ENCODE results near the gene LARP1. TPM values are rescaled to one million over a fixed set of nuclear protein-coding genes. Genes with fewer than 3 reads are reported as not detected.
A peak's percentile ranks its signal among the peaks of the same experiment; 100 is the strongest.
"Not testable (repeated sequence)": the region's sequence is repeated elsewhere in the genome, so short reads cannot be mapped to it uniquely, and the experiment has no call there.

The LARP1 gene
- total and polyA plus RNA-seq, 9 donors: 38.1 to 249 (median 146) TPM

- H3K27me3 ChIP-seq: no peaks in the 10 kb centered on the region
- no peaks in the 10 kb centered on the region for H3K9me3 ChIP-seq
- H3K27ac ChIP-seq: no peak overlapping the region
- no peak for TF ChIP-seq POLR2A (IDR thresholded peaks at IDR 0.05)
- no peak for TF ChIP-seq EP300 (IDR thresholded peaks at IDR 0.05)
- TF ChIP-seq CTCF (IDR thresholded peaks at IDR 0.05): no peak
- peak overlapping the region; percentile 14 for H3K4me3 ChIP-seq
- H3K36me3 ChIP-seq: no peaks in the 10 kb centered on the region
- DNase-seq: no peak
- WGBS, 3 donors: 3 to 7% (median 5%) methylated on average over 5 of the region's 5 CpGs
- intact Hi-C loops (cut with DNase I): loop anchor here (5.0 to 10.0 kb wide), 6 partner anchors 34 to 311 kb away; partner anchors contain the start of genes CNOT8 (in 4 of the 4), FAXDC2 (in 2 of the 4) and SAP30L (in 1 of the 4)
- peaks cover 19% of the 10 kb centered on the region for H3K4me1 ChIP-seq (ENCODE audit: insufficient read depth)
Observed at GRCh38 chr5:154758493-154758892, 3.3 kb downstream of the LARP1 start.

- Histone ChIP-seq H3K36me3 (no peaks in the 10 kb centered on the region), H3K4me3 (no peak overlapping the region), H3K4me1 (ENCODE audit: insufficient read depth) (peaks cover 18% of the 10 kb centered on the region), H3K9me3 (no peaks in the 10 kb centered on the region), H3K27me3 (no peaks in the 10 kb centered on the region), H3K27ac (no peak overlapping the region)
- 24 to 25% (median 24%) methylated on average over 3 of the region's 3 CpGs for WGBS, 3 donors
- TF ChIP-seq CTCF (IDR thresholded peaks at IDR 0.05): no peak
- TF ChIP-seq POLR2A (IDR thresholded peaks at IDR 0.05): no peak
- no peak for TF ChIP-seq EP300 (IDR thresholded peaks at IDR 0.05)
- intact Hi-C loops (cut with DNase I): loop anchor here (5.0 to 10.0 kb wide), 6 partner anchors 33 to 312 kb away; partner anchors contain the start of genes CNOT8 (in 4 of the 4), FAXDC2 (in 2 of the 4) and SAP30L (in 1 of the 4)
- DNase-seq: no peak
Observed at GRCh38 chr5:154758977-154759376, 3.8 kb downstream of the LARP1 start.

GRCh38 chr5:154759868-154760267 lies 4.7 kb downstream of the LARP1 start:
- H3K9me3 ChIP-seq, H3K4me3 ChIP-seq, H3K36me3 ChIP-seq, DNase-seq, H3K27ac ChIP-seq, H3K27me3 ChIP-seq: not testable (repeated sequence)
- intact Hi-C loops (cut with DNase I): loop anchor here (5.0 to 10.0 kb wide), 6 partner anchors 32 to 313 kb away; partner anchors contain the start of genes CNOT8 (in 4 of the 4), FAXDC2 (in 2 of the 4) and SAP30L (in 1 of the 4)
- peaks cover 19% of the 10 kb centered on the region for H3K4me1 ChIP-seq (ENCODE audit: insufficient read depth)
- 88 to 93% (median 88%) methylated on average over 12 of the region's 12 CpGs for WGBS, 3 donors

- intact Hi-C loops (cut with DNase I): no loop called here
- Histone ChIP-seq H3K4me3 (no peak overlapping the region), H3K36me3 (no peaks in the 10 kb centered on the region), H3K4me1 (ENCODE audit: insufficient read depth) (peaks cover 23% of the 10 kb centered on the region), H3K27ac (no peak overlapping the region), H3K9me3 (no peaks in the 10 kb centered on the region), H3K27me3 (no peaks in the 10 kb centered on the region)
- DNase-seq: no peak
- 47 to 56% (median 48%) methylated on average over 5 of the region's 5 CpGs for WGBS, 3 donors
- TF ChIP-seq POLR2A (IDR thresholded peaks at IDR 0.05): no peak
- TF ChIP-seq EP300 (IDR thresholded peaks at IDR 0.05): no peak
- TF ChIP-seq CTCF (IDR thresholded peaks at IDR 0.05): no peak
Observed at GRCh38 chr5:154761046-154761736, 6.0 kb downstream of the LARP1 start.

- TF ChIP-seq CTCF (IDR thresholded peaks at IDR 0.05) (no peak), POLR2A (IDR thresholded peaks at IDR 0.05) (no peak), EP300 (IDR thresholded peaks at IDR 0.05) (no peak)
- no peaks in the 10 kb centered on the region for H3K36me3 ChIP-seq
- intact Hi-C loops (cut with DNase I): no loop called here
- H3K4me3 ChIP-seq: no peak overlapping the region
- no peaks in the 10 kb centered on the region for H3K27me3 ChIP-seq
- peaks cover 29% of the 10 kb centered on the region for H3K4me1 ChIP-seq (ENCODE audit: insufficient read depth)
- no peak overlapping the region for H3K27ac ChIP-seq
- no peak for DNase-seq
- WGBS, 3 donors: 9 to 32% (median 23%) methylated on average over 1 of the region's 1 CpG
- H3K9me3 ChIP-seq: no peaks in the 10 kb centered on the region
Observed at GRCh38 chr5:154762261-154762660, 7.1 kb downstream of the LARP1 start.
